Endometrial microvascular endothelial cells (primary cell): ENCODE results near the gene FIGN. TPM values are rescaled to one million over a fixed set of nuclear protein-coding genes. Genes with fewer than 3 reads are reported as not detected.

Experiments
- in situ Hi-C: cut with HindIII; loops from 2 replicates; pipeline ENCODE4 v1.10.0; 2017; ENCODE audit warnings: low sequenced_read_pairs, low pct_unique_long_range_greater_than_20kb; ENCODE audit errors: inconsistent ontology term
- total RNA-seq: library from RNA; depleted of rRNA; stranded (reverse); fragments of >200 nt; gene quantifications from one replicate; pipeline ENCODE4 v1.2.3, GENCODE V29; 2015; ENCODE audit errors: inconsistent ontology term

FIGN gene
- total RNA-seq, 1 donor from 2014 or later: 1.7 TPM

DNA sequence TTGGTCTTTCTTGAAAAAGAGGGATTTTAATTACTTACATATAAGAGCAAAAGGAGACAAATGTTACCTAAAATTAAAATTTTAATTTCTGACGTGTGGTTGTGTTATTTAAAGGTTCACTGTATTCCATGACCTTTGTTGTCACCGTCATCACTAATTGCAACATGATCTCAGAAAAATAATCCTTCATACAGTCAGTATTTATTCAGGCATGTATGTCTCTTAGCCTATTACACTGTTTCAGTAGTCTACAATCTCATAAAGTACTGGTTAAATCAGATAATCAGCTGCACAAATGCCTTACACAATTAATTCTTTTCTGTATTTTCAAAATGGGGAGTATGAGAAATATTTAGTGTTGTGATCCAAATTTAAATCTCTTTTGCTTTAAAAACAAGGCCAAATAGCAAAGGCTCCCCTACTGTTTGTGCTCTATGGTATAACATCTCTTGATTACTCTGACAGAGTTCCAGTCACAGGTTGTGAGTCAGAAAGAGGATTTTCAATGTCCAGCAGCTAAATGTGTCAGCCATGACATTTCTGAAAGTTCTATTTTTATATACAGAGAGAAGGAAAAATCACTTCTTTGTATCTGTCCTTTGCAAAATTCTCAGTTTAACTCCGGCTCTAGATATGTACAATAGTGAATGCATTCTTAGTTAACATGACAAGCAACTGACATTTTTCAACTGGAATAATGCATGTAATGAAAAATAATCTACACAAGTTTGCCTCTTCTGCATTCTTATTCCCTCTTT, 184.0 kb downstream of the FIGN start:
- in situ Hi-C loops: no loop called here

DNA sequence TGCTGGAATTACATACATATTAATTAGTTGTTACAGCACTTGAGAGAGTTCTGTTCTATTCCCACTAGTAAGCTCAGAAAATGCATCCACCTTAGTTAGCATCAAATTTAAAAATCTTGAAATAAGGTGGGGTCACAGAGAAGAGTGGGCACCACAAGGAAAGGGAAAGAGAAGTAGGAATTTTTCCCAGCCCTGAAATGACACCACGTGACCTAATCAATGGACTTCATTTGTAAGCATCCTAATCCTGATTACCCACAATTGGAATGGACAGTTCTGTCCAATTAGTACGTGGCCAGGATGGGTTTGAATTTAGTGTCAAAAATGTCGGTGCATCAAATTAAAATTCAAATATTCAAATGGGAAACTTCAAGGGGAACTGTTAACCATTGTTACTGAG, 186.8 kb downstream of the FIGN start:
- in situ Hi-C loops: no loop called here
